NT2/D1 (cell line): ENCODE data around the gene SCYGR4.
"Not testable (repeated sequence)": the region's sequence is repeated elsewhere in the genome, so short reads cannot be mapped to it uniquely, and the experiment has no call there.

Source experiments
- DNase-seq: peaks from one replicate; pipeline ENCODE4 v3.0.0-alpha.2; 2011; ENCODE audit warnings: low read depth, low spot score
- H3K27me3 ChIP-seq: 2 replicates; pipeline ENCODE4 v1.6.0; 2011; ENCODE audit warnings: mild to moderate bottlenecking; ENCODE audit not compliant: insufficient read length, insufficient read depth
- H3K36me3 ChIP-seq: 2 replicates; pipeline ENCODE4 v1.6.1; 2011; ENCODE audit warnings: mild to moderate bottlenecking, low read length, mixed read lengths; ENCODE audit not compliant: insufficient read depth, insufficient read length
- H3K4me1 ChIP-seq: 2 replicates; pipeline ENCODE4 v1.5.1; 2011; ENCODE audit not compliant: insufficient read depth, insufficient read length
- H3K4me3 ChIP-seq: 2 replicates; pipeline ENCODE4 v1.5.1; 2011; ENCODE audit warnings: low read depth; ENCODE audit not compliant: insufficient read length
- H3K9ac ChIP-seq: 2 replicates; pipeline ENCODE4 v1.6.0; 2011; ENCODE audit warnings: low read depth; ENCODE audit not compliant: insufficient read length
- H3K9me3 ChIP-seq: 2 replicates; pipeline ENCODE4 v1.5.1; 2011; ENCODE audit warnings: mild to moderate bottlenecking, low read length; ENCODE audit not compliant: insufficient read depth
- SUZ12 ChIP-seq: IDR thresholded peaks from 2 replicates; pipeline ENCODE4 v1.6.1; 2011; ENCODE audit not compliant: insufficient read length, insufficient read depth; ENCODE audit errors: extremely low read depth
- YY1 ChIP-seq: IDR thresholded peaks from 2 replicates; pipeline ENCODE4 v1.6.1; 2011; ENCODE audit not compliant: insufficient read length, insufficient read depth
- ZNF274 ChIP-seq: IDR thresholded peaks from 2 replicates; pipeline ENCODE4 v1.6.1; 2011; ENCODE audit warnings: mild to moderate bottlenecking, low read depth, low read length

Gene SCYGR4

DNA sequence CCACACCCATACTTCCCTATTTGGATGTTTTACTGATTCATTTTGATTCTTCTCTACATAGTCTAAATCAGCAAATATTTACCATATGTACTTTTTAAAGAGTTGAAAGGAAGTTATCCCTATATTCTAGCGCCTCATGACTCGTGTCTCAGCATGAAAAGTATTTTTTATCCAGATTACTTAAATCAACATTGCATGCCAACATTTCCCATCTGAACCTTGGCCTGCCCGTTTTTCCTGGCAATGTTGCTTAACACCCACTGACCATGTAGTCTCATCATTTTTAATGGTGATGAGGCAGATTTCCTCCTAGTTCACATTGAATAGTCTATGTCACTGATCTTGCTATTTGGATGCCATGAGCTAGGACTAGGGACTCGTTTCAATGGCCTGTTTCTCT lies 36.1 kb downstream of the SCYGR4 start:
- Histone ChIP-seq H3K4me1 (no peaks in the 10 kb centered on the region), H3K36me3 (no peaks in the 10 kb centered on the region), H3K9ac (no peak overlapping the region), H3K27me3 (no peaks in the 10 kb centered on the region), H3K4me3 (no peak overlapping the region), H3K9me3 (no peaks in the 10 kb centered on the region)
- TF ChIP-seq YY1 (no peak), SUZ12 (no peak), ZNF274 (no peak)
- DNase-seq, result no peak

DNA sequence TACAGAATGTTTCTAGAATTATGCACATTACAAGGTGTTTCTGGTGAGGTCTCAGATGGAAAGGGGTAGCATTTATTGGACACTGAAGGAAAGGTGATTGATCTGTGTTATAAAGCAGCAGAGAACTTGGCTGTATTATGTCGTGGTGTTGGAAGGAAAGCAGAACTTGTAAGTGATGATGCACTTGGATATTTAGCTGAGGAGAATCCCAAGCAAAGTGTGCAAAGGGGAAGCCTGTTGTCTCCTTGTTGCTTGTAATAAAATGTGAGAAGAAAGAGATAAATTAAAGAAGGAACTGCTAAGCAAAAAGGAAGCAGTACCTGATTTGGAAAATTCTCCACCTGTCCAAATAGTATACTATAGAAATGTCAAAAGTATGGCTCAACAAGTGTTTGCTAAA lies 37.1 kb downstream of the SCYGR4 start:
- H3K36me3 ChIP-seq, result no peaks in the 10 kb centered on the region

DNA sequence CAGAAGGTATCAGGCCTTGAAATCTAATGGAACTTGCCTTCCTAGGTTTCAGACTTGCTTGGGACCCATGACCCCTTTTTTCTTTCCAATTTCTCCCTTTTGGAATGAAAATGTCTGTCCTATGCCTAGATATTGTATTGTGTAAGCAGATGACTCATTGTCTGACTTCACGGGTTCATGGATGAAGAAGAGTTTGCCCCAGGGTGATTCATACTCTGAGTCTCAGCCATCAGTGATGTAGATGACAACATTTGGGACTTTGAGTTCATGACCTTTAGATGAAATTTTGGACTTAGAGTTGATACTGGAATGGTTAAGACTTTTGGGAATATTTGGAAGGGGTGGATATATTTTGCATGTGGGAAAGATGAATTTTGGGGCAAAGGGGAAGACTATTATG lies 38.2 kb downstream of the SCYGR4 start:
- Histone ChIP-seq H3K4me1 (no peaks in the 10 kb centered on the region), H3K9me3 (no peaks in the 10 kb centered on the region), H3K9ac (no peak overlapping the region), H3K27me3 (no peaks in the 10 kb centered on the region), H3K4me3 (no peak overlapping the region), H3K36me3 (no peaks in the 10 kb centered on the region)
- no peak for DNase-seq
- TF ChIP-seq YY1 (no peak), SUZ12 (no peak), ZNF274 (no peak)

More for the DNA sequence above, 37.1 kb downstream of the SCYGR4 start:
- no peaks in the 10 kb centered on the region for H3K27me3 ChIP-seq
- no peak for TF ChIP-seq ZNF274
- no peak for TF ChIP-seq SUZ12
- no peak for TF ChIP-seq YY1
- H3K9me3 ChIP-seq, result no peaks in the 10 kb centered on the region
- H3K9ac ChIP-seq, result no peak overlapping the region
- H3K4me3 ChIP-seq, result no peak overlapping the region
- no peak for DNase-seq
- H3K4me1 ChIP-seq, result no peaks in the 10 kb centered on the region

DNA sequence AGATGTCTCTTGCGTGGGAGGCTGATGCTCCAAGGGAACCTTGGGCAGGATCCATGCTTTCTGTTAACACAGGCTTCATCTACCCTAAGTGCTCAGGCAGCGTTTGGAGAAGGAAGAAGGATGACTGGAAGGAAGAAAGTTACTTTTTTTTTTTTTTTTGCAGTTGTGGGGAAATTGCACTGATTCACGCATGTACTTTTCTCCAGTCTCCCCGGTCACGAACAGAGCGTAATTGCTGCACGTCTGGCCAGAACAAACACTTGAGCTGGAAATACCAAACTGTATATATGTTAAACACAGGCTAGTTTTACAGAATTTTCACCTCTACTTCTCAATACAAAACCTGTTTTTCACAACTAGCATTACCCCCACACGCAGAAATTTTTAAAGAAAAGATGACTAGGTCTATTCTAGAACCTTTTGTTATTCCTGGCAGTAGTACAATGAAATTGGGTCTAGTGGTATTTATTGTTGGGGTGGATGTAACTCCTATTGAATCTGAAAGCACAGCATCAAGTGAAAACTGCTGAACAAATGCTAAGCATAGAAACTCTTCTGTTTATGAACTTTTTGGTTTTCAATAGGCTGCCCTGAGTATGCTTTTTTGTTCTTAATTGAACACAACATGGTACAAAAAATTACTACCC lies 40.0 kb downstream of the SCYGR4 start:
- H3K27me3 ChIP-seq, result no peaks in the 10 kb centered on the region
- H3K36me3 ChIP-seq, result no peaks in the 10 kb centered on the region
- no peak overlapping the region for H3K9ac ChIP-seq
- TF ChIP-seq ZNF274 (no peak), SUZ12 (no peak), YY1 (no peak)
- H3K4me1 ChIP-seq, result peaks cover 2% of the 10 kb centered on the region
- H3K4me3 ChIP-seq, result no peak overlapping the region
- DNase-seq, result no peak
- H3K9me3 ChIP-seq, result no peaks in the 10 kb centered on the region

DNA sequence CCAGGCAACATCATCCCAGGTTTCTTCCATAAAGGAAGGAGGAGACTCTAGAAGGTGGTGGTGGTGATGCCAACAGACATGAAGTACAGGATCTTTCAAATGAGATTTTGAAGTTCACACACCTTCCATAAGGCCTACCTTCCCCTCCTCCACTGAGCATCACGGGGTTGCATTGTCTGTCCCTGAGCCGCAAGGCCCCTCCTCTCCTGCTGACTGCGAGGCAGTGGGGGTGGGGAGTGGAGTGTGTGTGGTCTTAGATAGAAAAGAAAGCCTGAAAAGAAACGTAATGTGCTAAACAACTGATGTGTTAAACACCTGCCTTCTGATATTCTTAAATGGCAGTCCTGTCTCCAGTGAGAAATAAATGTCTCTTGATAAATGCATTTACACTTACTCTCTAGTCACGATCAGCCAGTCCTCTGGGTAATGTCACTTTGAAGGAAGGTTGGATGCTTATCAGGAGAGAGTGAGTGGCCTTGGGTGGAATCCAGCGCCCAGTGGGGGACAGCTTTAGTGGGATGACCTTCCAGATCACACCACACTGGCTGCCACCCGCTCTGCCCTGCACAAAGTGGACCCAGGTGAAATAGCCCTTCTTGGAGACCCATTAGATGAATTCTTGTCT lies 43.8 kb downstream of the SCYGR4 start:
- peaks cover 2% of the 10 kb centered on the region for H3K4me1 ChIP-seq
- DNase-seq, result peak; percentile 66
- H3K4me3 ChIP-seq, result no peak overlapping the region

DNA sequence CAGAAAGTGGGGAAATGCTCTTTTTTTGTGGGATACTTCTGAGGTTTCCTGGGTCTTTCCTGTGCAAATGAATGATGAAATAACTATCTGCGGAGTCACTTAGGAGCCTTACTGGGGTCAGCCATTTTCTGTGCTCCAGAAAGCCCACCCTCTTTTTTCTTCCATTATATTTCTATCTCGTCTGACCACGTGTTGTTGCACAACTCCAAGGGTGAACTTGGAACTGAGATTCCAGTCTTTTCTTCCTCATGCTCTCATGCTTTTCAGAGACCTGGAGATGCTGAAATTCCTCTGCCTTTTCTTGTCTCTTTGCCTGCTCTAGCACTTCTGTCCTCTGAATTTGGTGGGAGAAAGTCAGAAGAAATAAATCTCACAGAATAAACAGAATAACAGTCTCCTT lies 44.5 kb downstream of the SCYGR4 start:
- no peaks in the 10 kb centered on the region for H3K36me3 ChIP-seq
- H3K27me3 ChIP-seq, result no peaks in the 10 kb centered on the region
- H3K9me3 ChIP-seq, result no peaks in the 10 kb centered on the region
- DNase-seq, result no peak
- no peak overlapping the region for H3K9ac ChIP-seq
- TF ChIP-seq SUZ12 (no peak), ZNF274 (no peak), YY1 (no peak)
- H3K4me3 ChIP-seq, result no peak overlapping the region
- peaks cover 2% of the 10 kb centered on the region for H3K4me1 ChIP-seq

More for the DNA sequence above, 43.8 kb downstream of the SCYGR4 start:
- no peak for TF ChIP-seq ZNF274
- TF ChIP-seq SUZ12, result no peak
- TF ChIP-seq YY1, result no peak
- Histone ChIP-seq H3K9me3 (no peaks in the 10 kb centered on the region), H3K27me3 (no peaks in the 10 kb centered on the region), H3K9ac (peak overlapping the region; percentile 23), H3K36me3 (no peaks in the 10 kb centered on the region)

DNA sequence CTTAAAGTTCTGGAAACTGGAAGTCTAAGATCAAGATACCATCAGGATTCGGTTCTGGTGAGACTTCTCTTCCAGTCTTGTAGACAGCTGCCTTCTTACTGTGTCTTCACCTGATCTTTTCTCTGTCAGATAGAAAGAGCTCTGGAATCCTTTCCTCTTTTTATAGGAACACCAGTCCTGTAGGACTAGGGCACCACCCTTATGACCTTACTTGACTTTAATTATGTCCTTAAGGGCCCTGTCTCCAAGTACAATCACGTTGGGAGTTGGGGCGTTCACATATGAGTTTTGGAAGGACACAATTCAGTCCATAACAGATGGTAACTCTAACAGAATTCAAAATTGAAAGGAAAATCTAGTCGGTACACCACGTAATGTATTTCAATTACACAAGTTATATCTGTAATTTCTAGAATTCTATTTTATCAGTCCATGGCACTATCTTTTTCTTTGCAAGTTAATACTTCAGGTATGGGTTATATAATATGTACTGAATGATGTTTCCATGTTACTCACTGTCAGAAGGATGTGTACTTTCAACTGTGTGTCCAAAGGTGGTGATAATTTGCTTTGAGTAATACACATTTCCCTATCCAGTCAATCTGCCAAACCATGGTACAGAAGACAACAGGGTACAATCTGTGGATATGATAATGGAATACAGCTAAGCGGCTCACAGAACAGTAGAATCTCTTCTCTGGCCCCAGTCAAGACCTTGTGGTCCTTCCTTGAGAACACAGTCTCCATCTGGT lies 48.1 kb downstream of the SCYGR4 start:
- Histone ChIP-seq H3K4me3 (no peak overlapping the region), H3K9me3 (no peaks in the 10 kb centered on the region), H3K9ac (no peak overlapping the region), H3K36me3 (no peaks in the 10 kb centered on the region), H3K27me3 (no peaks in the 10 kb centered on the region), H3K4me1 (peaks cover 2% of the 10 kb centered on the region)
- TF ChIP-seq YY1 (no peak), SUZ12 (no peak), ZNF274 (no peak)
- no peak for DNase-seq

DNA sequence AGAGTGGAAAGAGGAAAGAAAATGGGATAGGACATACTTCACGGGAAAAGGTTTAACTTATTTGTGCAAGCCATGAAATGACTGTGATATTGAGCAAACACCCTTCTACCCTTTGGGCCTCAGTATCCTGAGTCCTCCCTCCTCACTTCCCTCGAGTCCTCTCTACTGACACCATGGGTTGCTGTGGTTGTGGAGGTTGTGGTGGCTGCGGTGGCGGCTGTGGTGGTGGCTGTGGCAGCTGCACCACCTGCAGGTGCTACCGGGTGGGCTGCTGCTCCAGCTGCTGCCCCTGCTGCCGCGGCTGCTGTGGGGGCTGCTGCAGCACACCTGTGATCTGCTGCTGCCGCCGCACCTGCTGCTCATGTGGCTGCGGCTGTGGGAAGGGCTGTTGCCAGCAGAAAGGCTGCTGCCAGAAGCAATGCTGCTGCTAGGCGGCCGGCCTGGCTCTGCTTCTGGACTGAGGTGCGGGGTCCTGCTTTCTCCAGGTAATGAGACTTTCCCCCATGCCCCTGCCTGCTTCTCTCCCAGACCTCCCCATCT lies 49.4 kb downstream of the SCYGR4 start, which contains the start of gene SCYGR5:
Gene SCYGR5, plus strand, starts transcription at position 174 of the 540 bp plus-strand sequence. Its CDS starts 0 bp downstream, at position 174.
- H3K27me3 ChIP-seq, H3K4me3 ChIP-seq, H3K9me3 ChIP-seq, H3K36me3 ChIP-seq, H3K4me1 ChIP-seq, DNase-seq, H3K9ac ChIP-seq: not testable (repeated sequence)
